T follicular helper cell (primary cell): ENCODE data around the gene ACKR4.
"Not testable (repeated sequence)": the region's sequence is repeated elsewhere in the genome, so short reads cannot be mapped to it uniquely, and the experiment has no call there.

Experiments
- DNase-seq: peaks from one replicate; pipeline ENCODE4 v3.0.0-alpha.2; 2020; ENCODE audit warnings: low read depth

ACKR4 gene

DNA sequence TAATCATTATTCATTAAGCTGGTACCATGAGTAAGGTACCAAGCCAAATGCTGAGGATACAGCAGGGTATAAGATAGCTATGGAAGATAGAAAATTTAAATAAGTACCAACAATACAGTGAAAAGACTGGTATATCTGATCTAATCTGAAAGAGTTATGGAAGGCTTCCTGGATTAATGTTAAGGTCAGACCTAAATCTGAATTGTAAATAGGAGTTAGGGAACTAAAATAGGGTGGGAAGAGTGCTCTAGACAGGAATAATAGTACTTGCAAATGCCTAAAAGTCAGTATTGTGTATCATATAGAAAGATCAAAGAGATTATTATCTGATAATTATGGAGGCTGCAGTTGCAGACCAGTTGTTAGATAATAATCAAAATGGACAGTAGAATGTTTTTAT, 2.6 kb upstream of the ACKR4 start:
- DNase-seq, result no peak

DNA sequence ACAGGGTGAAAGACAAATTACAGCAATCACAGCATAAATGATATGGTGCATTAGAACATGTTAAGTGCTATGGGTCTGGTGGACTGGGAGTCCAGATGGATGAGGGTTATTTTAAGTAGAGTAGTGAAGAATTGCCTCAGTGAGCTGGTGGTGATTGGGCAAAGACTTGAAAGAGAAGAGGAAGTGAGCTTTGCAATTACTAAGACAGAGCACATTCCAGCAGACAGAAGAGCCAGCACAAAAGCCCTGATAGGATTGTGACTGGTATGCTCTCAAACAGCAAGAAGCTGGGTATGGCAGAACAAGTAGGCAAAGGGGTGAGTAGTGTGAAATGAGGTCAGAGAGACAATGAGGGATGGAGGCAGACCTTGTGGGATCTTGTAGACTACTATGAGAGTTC, 2.1 kb upstream of the ACKR4 start:
- DNase-seq, result no peak

DNA sequence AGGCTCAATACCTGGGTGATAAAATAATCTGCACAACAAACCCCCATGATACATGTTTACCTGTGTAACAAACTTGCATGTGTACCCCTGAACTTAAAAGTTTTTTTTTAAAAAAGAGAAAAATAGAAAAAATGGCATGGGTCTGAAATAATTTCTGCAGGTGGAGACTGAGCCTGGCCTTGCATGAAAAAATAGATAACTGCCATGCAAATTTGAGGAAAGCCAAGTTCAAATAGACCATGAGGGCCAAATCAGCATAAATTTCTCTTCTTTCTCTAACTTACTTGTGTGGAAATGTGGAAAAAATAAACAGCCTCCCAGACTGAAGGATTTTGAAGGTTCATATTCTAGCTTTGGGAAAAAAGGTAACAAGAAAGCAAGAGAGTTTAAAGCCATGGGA, 744 bp upstream of the ACKR4 start:
- no peak for DNase-seq

DNA sequence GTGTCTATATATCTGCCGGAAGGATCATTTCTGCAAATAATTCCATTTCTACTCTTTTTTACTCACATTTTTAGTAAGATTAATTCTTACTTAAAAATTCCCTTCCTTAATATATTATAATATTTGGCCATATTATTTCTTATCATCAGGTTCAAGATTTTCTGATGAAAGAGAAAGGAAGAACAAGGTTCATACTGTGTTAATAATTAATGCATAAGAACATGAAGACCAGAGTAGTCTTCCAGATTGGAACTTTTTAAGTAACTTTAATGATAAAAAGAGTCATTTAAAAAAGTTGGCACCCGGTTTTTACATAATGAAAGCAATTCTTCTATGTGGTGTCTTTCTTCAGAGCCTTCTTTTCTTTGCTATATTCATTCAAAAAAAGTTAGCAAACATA, 590 bp downstream of the ACKR4 start:
- DNase-seq, result no peak

DNA sequence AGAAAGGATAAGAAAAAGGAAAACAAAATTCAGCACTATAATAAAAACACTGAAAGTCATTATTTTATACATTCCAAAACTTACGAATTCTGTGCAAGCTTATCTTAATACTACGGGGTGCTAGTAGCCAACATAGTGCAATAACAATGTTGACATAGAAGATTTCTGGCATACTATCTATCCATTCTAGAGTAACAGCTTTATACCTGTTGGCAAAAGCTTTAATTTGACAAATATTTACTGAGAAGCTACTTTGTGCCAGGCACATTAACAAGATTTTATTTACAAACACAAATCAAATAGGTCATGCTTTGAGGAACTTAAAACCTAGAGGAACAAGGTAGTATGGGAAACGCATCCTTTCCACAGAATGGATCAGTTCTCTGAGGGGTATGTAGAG, 1.1 kb downstream of the ACKR4 start:
- DNase-seq, result no peak

DNA sequence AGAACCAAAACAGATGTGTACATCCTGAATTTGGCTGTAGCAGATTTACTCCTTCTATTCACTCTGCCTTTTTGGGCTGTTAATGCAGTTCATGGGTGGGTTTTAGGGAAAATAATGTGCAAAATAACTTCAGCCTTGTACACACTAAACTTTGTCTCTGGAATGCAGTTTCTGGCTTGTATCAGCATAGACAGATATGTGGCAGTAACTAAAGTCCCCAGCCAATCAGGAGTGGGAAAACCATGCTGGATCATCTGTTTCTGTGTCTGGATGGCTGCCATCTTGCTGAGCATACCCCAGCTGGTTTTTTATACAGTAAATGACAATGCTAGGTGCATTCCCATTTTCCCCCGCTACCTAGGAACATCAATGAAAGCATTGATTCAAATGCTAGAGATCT, 3.5 kb downstream of the ACKR4 start:
- not testable (repeated sequence) for DNase-seq

DNA sequence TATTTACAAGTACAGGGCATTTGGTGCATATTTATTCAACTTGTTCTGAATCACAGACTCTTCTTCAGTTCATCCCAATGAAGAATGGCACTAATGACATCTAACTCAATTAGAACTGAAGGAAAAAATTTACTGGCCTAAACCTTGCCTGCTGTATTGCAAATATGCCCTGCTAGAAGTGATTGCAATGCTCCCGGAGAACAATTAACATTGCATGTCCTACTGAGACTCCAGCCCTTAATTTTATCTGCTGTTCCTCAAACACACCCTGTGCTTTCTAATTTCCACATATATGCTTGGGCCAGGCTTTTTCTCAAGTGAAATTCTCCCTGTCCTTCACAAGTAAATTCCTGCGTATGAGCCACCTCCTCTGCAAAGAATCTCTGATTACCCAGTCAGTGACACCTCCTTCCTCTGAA, 8.3 kb downstream of the ACKR4 start:
- DNase-seq, result no peak

DNA sequence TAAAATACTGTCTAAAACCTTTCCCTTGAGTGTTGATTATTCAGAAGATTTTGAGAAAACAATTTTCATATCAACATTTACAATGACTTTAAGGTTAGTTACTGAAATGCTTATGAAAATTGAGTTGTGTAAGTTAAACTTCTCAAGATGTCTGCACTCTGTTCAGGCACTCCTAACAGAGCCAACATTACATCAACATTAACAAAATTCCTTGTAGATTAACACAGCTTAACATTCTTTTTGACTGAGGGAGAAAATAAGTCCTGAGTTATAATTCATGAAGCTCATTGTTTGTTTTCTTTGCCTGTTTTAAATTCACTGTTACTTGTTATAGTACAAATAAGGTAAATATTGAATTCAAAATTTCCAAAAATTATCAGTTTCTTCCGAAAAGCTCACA, 9.0 kb downstream of the ACKR4 start:
- DNase-seq, result no peak

DNA sequence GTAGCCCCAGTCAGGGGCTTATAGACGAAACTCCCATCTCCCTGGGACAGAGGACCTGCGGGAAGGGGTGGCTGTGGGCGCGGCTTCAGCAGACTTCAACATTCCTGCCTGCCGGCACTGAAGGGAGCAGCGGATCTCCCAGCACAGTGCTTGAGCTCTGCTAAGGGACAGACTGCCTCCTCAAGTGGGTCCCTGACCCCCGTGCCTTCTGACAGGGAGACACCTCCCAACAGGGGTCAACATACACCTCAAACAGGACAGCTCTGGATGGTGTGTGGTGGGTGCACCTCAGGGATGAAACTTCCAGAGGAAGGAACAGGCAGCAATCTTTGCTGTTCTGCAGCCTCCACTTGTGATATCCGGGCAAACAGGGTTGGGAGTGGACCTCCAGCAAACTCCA, 9.6 kb downstream of the ACKR4 start:
- not testable (repeated sequence) for DNase-seq

DNA sequence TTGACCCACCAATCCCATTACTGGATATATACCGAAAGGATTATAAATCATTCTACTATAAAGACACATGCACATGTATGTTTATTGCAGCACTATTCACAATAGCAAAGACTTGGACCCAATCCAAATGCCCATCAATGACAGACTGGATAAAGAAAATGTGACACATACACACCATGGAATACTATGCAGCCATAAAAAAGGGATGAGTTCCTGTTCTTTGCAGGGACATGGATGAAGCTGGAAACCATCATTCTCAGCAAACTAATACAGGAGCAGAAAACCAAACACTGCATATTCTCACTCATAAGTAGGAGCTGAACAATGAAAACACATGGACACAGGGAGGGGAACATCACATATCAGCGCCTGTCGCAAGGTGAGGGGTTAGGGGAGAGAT, 18.2 kb downstream of the ACKR4 start:
- not testable (repeated sequence) for DNase-seq

DNA sequence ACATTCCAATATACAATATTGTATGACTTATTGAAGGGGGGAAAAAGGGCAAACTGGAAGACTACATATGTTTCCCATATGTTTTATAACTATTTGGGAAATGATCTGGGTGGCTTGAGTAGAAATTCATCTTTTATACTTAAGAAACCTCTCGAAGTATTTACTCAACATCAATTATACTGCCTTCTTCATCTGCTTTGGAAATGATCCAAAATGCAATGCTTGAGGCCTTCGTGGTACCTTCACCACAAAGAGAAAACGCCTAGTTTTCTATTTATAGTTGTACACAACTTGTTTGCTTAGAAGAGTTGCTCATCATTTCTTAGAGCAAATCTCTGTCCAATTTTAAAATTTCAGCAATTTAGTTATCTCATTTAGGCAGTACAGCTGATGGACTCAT, 18.8 kb downstream of the ACKR4 start:
- no peak for DNase-seq

DNA sequence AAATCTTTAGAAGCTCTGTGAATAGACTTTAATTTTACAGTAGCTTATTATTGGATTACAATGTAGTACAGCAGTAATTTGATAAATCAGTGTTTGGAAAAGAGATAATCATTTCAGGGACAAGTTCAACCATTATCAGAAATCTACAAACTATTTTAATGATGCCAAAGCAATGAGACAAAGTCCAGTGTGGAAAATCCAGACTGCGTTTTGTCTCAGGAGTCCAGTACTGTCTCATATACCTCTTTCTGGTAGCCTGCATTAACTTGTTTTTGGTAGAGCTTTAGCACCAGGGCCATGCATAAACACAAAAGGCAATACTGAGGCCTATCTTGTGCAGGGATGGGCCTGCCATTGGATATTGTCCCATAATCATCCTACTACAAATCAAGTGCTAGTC, 19.7 kb downstream of the ACKR4 start:
- no peak for DNase-seq

DNA sequence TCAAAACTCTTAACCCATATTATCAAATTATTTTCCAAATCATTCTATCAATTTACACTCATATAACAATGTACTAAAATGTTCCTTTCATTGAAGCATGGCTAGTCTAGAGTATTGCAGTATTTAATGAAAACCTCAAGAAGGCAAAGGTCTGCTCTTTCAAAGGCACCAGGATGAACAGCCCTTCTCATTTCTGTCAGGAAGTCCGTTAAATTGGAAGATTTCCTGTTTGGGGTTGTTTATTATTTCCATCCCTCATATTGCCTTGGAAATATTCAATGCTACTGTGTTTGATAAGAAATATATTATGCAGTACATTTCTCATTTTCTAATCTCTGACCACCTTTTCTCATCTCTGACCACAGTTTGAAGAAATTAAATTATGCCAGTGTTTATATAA, 25.1 kb downstream of the ACKR4 start:
- no peak for DNase-seq

DNA sequence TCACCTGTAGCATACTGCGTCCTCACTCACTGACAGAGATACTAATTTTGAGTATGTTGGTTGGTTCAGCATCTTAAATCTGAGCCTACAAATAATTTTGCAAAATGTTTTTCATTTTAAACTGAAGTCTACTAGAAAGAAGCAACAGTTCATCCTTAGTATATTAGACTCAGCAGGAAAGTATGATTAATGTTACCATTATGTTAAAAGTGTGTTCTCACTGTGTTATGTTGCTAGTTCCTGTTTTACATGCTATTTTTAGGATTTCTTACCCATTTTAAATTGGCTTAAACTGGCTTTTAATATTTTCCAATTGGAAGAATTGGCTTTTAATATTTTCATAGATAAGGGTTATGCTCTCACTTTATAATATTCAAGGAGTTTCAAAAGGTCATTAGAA, 25.7 kb downstream of the ACKR4 start:
- no peak for DNase-seq

DNA sequence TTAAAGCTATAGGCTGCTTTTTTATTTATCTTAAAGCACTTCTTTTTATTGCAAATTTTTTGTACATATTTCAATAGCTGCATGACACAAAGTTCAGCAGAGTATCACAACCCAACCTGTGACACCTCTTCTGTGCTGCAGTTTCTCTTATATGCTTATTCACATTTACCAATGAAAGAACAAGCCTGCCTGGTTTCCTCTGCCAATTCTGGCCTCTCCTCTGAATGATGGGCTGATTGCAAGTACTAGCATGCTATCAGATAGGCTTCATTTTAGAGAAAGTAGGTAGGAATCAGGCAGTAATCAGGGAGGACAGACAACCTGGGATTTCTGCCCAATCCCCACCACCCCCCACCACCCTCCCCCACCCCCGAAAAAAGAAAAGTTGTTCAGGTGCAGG, 26.6 kb downstream of the ACKR4 start:
- DNase-seq, result no peak

DNA sequence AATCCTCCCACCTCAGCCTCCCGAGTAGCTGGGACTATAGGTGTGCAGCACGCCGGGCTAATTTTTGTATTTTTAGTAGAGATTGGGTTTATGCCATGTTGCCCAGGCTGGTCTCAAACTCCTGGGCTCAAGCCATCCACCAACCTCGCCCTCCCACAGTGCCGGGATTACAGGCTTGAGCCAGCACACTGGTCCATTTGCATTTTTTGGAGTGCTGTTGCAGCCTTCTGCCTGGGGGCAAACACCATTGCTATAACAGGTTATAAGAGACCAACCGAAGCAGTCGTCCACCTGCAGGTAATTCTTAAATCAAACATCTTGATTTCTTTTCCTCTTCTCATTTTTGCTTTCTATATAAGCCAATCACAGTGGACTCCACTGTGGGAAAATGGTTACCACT, 27.7 kb downstream of the ACKR4 start:
- DNase-seq, result no peak

DNA sequence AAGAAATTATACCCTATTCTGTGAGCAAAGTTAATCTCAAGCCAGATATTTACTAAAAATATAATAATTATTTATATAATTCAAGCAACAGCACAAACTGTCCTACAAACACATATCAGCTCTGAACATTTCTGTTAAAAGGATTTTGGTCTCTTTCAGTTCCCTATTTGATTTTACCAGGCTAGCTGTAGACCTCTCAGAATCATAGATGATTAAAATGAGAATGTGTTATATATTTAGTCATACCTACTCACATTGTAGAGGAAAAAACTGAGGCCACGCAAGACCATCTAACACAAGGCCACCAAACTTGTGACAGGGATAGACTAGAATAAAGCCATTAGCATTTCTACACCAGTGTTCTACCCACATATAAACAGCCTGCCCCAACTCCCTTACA, 28.5 kb downstream of the ACKR4 start:
- no peak for DNase-seq

DNA sequence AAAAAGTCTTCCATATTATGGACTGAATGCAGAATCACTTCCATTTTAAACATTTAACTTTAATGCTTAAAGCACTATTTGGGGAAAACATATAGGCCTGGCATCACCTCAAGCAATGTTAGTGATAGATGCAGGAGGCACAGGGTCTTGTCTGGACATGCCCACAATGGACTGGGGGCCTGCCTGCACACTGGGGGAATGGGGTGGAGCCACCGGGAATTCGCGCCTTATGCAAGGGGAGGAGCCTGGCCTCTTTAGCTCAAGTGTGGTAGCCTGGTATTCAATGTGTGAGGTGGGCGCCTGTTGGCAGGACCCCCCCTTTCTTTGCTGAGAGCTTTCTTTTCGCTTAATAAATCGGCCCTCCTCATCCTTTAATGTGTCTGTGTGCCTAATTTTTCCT, 29.9 kb downstream of the ACKR4 start:
- no peak for DNase-seq

DNA sequence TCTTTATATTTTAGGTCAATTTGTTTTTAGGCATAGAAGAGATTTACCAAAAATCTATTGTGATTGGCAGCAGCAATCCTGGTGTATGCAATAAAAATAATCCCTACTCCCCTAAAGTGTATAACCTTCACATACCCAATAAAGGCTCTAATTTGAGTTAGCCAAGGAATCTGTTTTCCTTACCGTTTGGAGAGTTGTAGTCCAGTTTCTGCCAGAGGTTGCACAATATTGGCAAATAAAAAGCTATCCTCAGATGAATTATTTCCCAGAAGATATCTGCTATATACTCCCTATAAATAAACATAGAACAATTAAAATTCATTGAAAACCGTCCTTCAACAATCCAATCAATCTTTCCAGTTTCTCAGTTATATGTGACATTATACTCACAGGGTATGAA, 31.1 kb downstream of the ACKR4 start:
- no peak for DNase-seq

DNA sequence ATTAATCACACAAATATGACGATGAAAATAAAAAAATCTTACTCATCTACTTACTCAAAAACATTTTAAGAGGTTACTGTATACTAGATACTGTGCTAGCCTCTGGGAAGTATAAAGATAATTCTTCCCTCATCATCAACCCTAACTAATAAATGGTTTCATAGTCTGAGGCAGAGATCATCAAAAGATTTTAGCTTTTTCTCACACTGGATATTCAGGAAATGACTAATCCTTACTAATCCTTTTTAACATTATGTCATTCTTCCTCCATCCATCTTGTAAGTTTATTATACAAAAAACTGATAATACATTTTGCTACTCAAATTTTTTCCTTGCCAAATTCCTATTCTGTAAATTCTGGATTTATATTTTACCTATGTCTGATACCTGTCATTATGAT, 32.9 kb downstream of the ACKR4 start:
- no peak for DNase-seq

DNA sequence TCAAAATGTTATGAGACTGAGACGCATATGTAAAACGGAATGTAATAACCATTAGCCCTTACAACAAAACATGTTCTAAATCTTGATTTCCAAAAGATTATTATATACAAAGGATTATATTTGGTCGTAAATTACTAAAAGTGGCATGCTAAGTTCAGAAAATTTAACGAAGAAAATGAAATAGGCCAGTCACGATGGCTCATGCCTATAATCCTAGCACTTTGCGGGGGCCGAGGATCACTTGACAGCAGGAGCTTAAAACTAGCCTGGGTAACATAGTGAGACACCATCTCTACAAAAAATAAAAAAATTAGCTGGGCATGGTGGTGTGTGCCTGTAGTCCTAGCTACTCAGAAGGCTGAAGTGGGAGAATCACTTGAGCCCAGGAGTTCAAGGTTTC, 33.5 kb downstream of the ACKR4 start:
- DNase-seq, result no peak

DNA sequence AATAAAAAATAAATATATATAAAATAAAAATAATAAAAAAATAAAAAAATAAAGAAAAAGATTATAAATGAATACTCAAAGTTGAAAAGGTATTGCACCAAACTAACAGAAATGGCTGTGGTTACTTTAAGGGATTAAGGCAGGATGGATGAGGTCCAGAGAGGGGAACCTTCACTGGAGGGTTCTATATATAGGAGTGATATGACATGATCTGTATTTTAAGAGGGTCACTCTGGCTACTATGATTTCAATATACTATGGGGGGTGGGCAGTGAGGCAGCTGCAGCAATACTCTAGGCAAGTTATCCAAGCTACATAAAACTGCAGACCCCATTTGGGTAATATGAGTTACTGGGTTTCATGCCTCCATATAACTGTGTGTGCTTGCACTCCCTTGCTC, 38.0 kb downstream of the ACKR4 start:
- DNase-seq, result no peak

DNA sequence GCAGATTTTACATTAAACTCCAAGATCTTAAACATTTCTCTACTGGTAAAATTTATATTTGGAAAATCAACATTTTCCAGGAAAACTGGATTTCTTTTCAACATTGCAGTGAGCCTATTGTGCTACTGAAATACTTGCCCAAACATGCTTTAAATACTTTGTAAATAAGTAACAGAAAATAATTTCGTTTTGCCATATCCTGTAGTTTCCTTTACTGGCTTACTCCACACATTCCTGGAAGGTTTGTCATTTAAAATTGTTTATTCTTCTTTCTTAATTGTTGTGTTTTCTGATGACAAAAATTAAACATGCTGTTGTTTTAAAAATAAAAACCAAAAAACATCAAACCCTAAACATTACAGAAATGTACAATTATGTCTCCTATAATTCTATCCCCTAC, 40.5 kb downstream of the ACKR4 start:
- DNase-seq, result no peak

DNA sequence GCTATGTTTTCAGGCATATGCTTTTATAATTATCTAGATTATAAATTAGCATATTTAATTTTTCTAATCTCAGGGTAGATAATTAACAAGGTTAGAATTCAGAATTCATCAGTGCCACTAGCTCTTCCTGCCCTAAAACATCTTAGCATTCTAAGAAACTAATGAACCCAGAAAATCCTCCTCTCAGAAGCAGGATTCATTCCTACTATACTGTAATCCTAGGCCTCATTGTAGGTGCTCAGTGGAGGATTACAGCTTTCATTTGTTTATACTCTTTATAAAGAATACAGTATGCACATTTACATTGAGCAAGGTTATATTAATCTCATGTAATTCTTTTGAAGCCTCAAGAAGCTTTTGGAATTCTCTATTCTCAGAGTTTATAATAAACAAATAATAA, 41.6 kb downstream of the ACKR4 start:
- DNase-seq, result no peak

DNA sequence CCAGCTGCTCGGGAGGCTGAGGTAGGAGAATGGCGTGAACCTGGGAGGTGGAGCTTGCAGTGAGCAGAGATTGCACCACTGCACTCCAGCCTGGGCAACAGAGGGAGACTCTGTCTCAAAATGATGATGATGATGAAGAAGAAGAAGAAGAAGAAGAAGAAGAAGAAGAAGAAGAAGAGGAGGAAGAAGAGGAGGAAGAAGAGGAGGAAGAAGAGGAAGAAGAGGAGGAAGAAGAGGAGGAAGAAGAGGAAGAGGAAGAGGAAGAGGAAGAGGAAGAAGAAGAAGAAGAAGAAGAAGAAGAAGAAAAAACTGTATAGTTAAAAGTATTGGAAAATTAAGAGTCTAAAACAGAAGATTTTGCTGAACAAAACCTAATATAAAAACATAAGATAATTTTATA, 44.4 kb downstream of the ACKR4 start:
- not testable (repeated sequence) for DNase-seq
